ENCODE results near the gene QRICH1. TPM values are rescaled to one million over a fixed set of nuclear protein-coding genes. Genes with fewer than 3 reads are reported as not detected.

The QRICH1 gene
- total RNA-seq, 1 donor from 2014 or later = 56.0 TPM

- Histone ChIP-seq H3K4me3 (ENCODE audit: low read depth, low read length) (peak within 1 kb of the TSS; percentile 88), H3K36me3 (ENCODE audit: control insufficient read depth, insufficient read depth, low read length) (peaks cover 4% of the 10 kb centered on the region), H3K27me3 (ENCODE audit: control insufficient read depth, insufficient read depth, low read length) (no peaks in the 10 kb centered on the region)
- TF ChIP-seq CTCF (IDR thresholded peaks at IDR 0.05; ENCODE audit: insufficient read depth, low read length, poor library complexity, severe bottlenecking) = peak; percentile 88
- DNase-seq (ENCODE audit: low read depth) = peak; percentile 73
Observed at GRCh38 chr3:49021813-49022687, 71.8 kb downstream of the QRICH1 start, which contains the start of gene NDUFAF3. Gene NDUFAF3 (plus strand): TSS chr3:49022121. CDS start chr3:49022145, 24 bp downstream.

GRCh38 chr3:49021213-49021812 is 72.6 kb downstream of the QRICH1 start:
- TF ChIP-seq CTCF (IDR thresholded peaks at IDR 0.05; ENCODE audit: insufficient read depth, low read length, poor library complexity, severe bottlenecking) = no peak
- Histone ChIP-seq H3K36me3 (ENCODE audit: control insufficient read depth, insufficient read depth, low read length) (peaks cover 4% of the 10 kb centered on the region), H3K4me3 (ENCODE audit: low read depth, low read length) (peak overlapping the region; percentile 88), H3K27me3 (ENCODE audit: control insufficient read depth, insufficient read depth, low read length) (no peaks in the 10 kb centered on the region)
- peak; percentile 82 for DNase-seq (ENCODE audit: low read depth)

- no peaks in the 10 kb centered on the region for H3K27me3 ChIP-seq (ENCODE audit: control insufficient read depth, insufficient read depth, low read length)
- no peak for TF ChIP-seq CTCF (IDR thresholded peaks at IDR 0.05; ENCODE audit: insufficient read depth, low read length, poor library complexity, severe bottlenecking)
- H3K4me3 ChIP-seq (ENCODE audit: low read depth, low read length) = peak overlapping the region; percentile 88
- DNase-seq (ENCODE audit: low read depth) = no peak
- H3K36me3 ChIP-seq (ENCODE audit: control insufficient read depth, insufficient read depth, low read length) = peaks cover 4% of the 10 kb centered on the region
Observed at GRCh38 chr3:49020330-49021212, 73.3 kb downstream of the QRICH1 start.

GRCh38 chr3:49019941-49020329 is 73.9 kb downstream of the QRICH1 start:
- no peak for DNase-seq (ENCODE audit: low read depth)
- no peak for TF ChIP-seq CTCF (IDR thresholded peaks at IDR 0.05; ENCODE audit: insufficient read depth, low read length, poor library complexity, severe bottlenecking)
- H3K4me3 ChIP-seq (ENCODE audit: low read depth, low read length) = peak overlapping the region; percentile 88
- H3K36me3 ChIP-seq (ENCODE audit: control insufficient read depth, insufficient read depth, low read length) = peaks cover 3% of the 10 kb centered on the region
- no peaks in the 10 kb centered on the region for H3K27me3 ChIP-seq (ENCODE audit: control insufficient read depth, insufficient read depth, low read length)

GRCh38 chr3:49018707-49019006 is 75.2 kb downstream of the QRICH1 start:
- DNase-seq (ENCODE audit: low read depth) = no peak
- H3K4me3 ChIP-seq (ENCODE audit: low read depth, low read length) = peak overlapping the region; percentile 77
- no peak for TF ChIP-seq CTCF (IDR thresholded peaks at IDR 0.05; ENCODE audit: insufficient read depth, low read length, poor library complexity, severe bottlenecking)
- H3K36me3 ChIP-seq (ENCODE audit: control insufficient read depth, insufficient read depth, low read length) = peaks cover 1% of the 10 kb centered on the region
- H3K27me3 ChIP-seq (ENCODE audit: control insufficient read depth, insufficient read depth, low read length) = no peaks in the 10 kb centered on the region
